ENCODE data around the gene GLI3.

Gene GLI3

DNA sequence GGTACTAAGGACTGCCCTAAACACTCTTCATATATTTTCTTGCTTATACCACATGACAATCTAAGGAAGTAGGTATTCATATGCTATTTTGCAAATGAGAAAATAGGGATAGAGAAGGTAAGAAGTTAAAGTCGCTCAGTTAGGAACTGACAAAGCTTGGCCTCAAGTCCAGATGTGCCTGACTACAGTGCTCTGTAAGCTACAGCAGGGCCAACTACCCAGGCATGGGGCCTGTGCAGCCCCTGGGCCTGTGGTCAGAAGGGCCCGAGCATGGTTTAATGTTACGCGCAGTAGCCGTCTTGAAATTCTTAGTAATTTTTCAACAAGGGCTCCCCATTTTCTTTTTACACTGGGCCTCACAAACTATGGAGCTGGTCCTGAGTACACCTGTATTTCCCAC is 146.2 kb downstream of the GLI3 start:
- TF ChIP-seq CTCF (conservative IDR thresholded peaks at IDR 0.05) = no peak

GRCh38 chr7:42090056-42090455 is 147.0 kb downstream of the GLI3 start:
- peak overlapping the region; percentile 95 for H3K27ac ChIP-seq
- no peak for TF ChIP-seq CTCF (conservative IDR thresholded peaks at IDR 0.05)

More for the DNA sequence above, 146.2 kb downstream of the GLI3 start:
- H3K27ac ChIP-seq = peak overlapping the region; percentile 95

DNA sequence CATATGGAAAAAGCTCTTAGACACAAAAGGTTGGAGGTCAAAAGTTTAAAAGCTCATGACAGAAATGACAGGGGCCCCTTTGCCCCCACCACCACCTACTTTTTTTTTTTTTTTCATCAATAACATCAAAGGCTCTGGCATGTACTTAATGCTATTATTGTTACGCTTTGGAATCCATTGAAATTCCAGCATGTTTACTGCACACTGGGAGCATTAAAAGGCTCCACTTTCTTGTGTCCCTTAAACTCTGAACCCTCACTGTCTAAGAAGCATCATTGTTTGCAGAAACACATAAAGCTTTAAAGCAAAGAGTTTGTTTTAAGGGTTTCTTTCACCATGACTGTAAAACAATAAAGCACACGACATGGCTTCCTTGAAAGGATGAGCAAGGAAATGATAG is 149.4 kb downstream of the GLI3 start:
- no peak overlapping the region for H3K27ac ChIP-seq
- no peak for TF ChIP-seq CTCF (conservative IDR thresholded peaks at IDR 0.05)

DNA sequence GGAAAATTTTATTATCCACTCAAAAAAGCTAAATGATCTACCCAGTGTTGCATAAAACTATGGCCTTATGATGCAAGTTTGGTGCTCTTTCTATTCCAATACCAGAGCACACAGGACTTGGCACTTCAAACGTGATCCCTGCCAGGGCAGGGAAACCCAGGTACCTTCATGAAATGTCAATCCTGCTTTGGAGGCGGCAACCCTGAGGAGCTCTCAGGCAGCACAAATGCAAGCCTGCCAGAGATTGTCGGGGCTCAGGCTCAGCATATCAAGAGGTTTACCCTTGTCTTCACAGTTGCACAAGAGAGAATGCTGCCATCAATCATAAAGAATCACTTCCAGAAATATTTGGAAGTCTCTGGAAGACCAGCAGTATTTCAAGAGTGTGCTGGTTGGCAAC is 151.5 kb downstream of the GLI3 start:
- no peak overlapping the region for H3K27ac ChIP-seq
- TF ChIP-seq CTCF (conservative IDR thresholded peaks at IDR 0.05) = no peak

DNA sequence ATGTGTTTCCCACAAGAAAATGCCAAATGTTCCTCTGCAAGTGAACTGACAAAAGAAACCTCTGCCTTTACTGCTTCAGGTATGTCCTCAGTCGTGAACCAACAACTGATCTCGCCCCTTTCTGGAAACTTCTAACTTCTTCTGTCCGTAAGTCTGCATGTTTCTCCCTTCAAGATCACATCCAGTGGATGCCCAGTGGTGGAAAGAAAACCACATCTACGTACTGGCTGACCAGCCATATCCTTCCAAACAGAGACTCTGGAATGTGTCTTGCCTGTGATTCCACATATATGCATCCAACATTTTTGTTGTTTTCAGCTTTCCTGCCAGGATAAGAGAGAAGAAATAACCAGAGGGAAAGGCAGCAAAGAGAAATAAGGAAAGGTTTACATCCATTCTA is 152.7 kb downstream of the GLI3 start:
- no peak overlapping the region for H3K27ac ChIP-seq
- TF ChIP-seq CTCF (conservative IDR thresholded peaks at IDR 0.05) = no peak

DNA sequence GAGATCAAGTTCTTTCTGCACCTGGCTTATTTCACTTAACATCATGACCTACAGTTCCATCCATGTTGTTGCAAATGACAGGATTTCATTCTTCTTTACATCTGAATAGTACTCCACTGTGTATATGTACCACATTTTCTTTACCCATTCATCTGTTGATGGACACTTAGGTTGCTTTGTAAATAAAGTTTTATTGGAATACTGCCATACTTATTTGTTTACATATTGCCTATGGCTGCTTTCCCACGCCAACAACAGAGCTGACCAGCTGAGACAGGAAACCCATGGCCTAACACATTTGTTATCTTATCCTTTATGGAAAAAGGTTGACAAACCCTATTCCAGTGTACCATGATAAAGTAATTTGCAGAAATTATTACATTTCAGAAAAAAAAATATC is 153.7 kb downstream of the GLI3 start:
- TF ChIP-seq CTCF (conservative IDR thresholded peaks at IDR 0.05) = no peak
- H3K27ac ChIP-seq = no peak overlapping the region

GRCh38 chr7:42082144-42082543 is 154.9 kb downstream of the GLI3 start:
- no peak for TF ChIP-seq CTCF (conservative IDR thresholded peaks at IDR 0.05)
- no peak overlapping the region for H3K27ac ChIP-seq

DNA sequence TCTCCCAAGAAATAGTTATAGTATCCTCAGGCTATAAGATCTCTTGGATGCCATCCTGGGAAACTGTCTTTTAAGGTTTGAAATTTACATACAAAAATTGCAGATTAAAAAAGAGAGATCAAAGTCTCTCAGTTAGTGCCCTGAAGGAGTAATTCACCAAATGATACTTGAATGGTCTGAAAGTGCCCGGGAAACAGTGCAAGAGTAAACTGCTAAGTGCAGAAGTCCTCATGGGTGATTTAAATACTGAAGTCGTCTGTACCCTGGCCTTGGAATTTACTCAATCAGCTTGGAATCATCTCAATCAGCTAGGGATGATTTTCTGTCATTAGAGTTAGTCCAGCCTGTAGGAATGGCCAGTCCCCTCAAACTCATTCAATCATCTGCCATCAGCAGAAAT is 155.3 kb downstream of the GLI3 start:
- no peak for TF ChIP-seq CTCF (conservative IDR thresholded peaks at IDR 0.05)
- H3K27ac ChIP-seq = no peak overlapping the region

Measured in VCaP (cell line).